GM23338 (cell line): Measurements from ENCODE around the gene THUMPD3.

Experiments
- CREB1 ChIP-seq: fragments of 250-450 bp; sonication (Bioruptor Pico); IDR thresholded peaks from 2 replicates; pipeline ENCODE4 v1.5.0; 2020; ENCODE audit warnings: low read depth, mild to moderate bottlenecking, moderate library complexity
- ETS1 ChIP-seq: IDR thresholded peaks from 2 replicates; pipeline ENCODE4 v1.6.1; 2016; ENCODE audit warnings: antibody characterized with exemption
- EZH2 ChIP-seq: fragments of 200-600 bp; sonication (generic); IDR thresholded peaks from one replicate; pipeline ENCODE4 v1.8.0; 2017; ENCODE audit warnings: antibody characterized with exemption, mild to moderate bottlenecking, low read depth; ENCODE audit not compliant: unreplicated experiment
- EZH2phosphoT487 ChIP-seq: fragments of 200-600 bp; sonication (generic); IDR thresholded peaks from one replicate; pipeline ENCODE4 v1.8.1; 2018; ENCODE audit warnings: antibody characterized with exemption; ENCODE audit not compliant: unreplicated experiment
- JUNB ChIP-seq: IDR thresholded peaks from one replicate; pipeline ENCODE4 v1.6.1; 2016; ENCODE audit warnings: antibody characterized with exemption; ENCODE audit not compliant: unreplicated experiment
- NANOG ChIP-seq: IDR thresholded peaks from 2 replicates; pipeline ENCODE4 v1.6.1; 2016; ENCODE audit warnings: antibody characterized with exemption, borderline replicate concordance
- POLR2AphosphoS5 ChIP-seq: IDR thresholded peaks from 2 replicates; pipeline ENCODE4 v1.6.1; 2016; ENCODE audit warnings: antibody characterized with exemption, low read depth
- STAT1 ChIP-seq: IDR thresholded peaks from one replicate; pipeline ENCODE4 v1.6.1; 2016; ENCODE audit warnings: antibody characterized with exemption; ENCODE audit not compliant: unreplicated experiment
- ZNF114 ChIP-seq: fragments of 250-450 bp; sonication (Bioruptor Pico); IDR thresholded peaks from 2 replicates; pipeline ENCODE4 v1.5.0; 2020; ENCODE audit warnings: mild to moderate bottlenecking, moderate library complexity
- ZNF331 ChIP-seq: fragments of 250-450 bp; sonication (Bioruptor Pico); IDR thresholded peaks from 2 replicates; pipeline ENCODE4 v1.5.0; 2020; ENCODE audit warnings: low read depth, mild to moderate bottlenecking, moderate library complexity
- TF ChIP-seq, protein P1 (sequence below), 2 experiments: fragments of 200-600 bp in 1 of 2; sonication (generic) in 1 of 2; conservative IDR thresholded peaks; 2 replicates each; pipeline versions ENCODE4 v1.5.1 to v1.6.1; 2016 to 2017; ENCODE audit warnings: antibody characterized with exemption in 2 of 2, low read depth in 2 of 2, mild to moderate bottlenecking in 2 of 2, moderate library complexity in 1 of 2
- TF ChIP-seq, protein P2 (sequence below): IDR thresholded peaks from one replicate; pipeline ENCODE4 v1.6.1; 2018; ENCODE audit warnings: antibody characterized with exemption; ENCODE audit not compliant: unreplicated experiment

GRCh38 chr3:9404680-9405079 is 41.8 kb downstream of the THUMPD3 start:
- TF ChIP-seq POLR2AphosphoS5 (no peak), EZH2phosphoT487 (no peak), EZH2 (no peak), JUNB (no peak), CREB1 (CRISPR knock-in tag) (no peak), ZNF114 (CRISPR knock-in tag) (no peak), ETS1 (no peak), STAT1 (no peak), NANOG (no peak), ZNF331 (CRISPR knock-in tag) (no peak)
- TF ChIP-seq, protein P1, sequence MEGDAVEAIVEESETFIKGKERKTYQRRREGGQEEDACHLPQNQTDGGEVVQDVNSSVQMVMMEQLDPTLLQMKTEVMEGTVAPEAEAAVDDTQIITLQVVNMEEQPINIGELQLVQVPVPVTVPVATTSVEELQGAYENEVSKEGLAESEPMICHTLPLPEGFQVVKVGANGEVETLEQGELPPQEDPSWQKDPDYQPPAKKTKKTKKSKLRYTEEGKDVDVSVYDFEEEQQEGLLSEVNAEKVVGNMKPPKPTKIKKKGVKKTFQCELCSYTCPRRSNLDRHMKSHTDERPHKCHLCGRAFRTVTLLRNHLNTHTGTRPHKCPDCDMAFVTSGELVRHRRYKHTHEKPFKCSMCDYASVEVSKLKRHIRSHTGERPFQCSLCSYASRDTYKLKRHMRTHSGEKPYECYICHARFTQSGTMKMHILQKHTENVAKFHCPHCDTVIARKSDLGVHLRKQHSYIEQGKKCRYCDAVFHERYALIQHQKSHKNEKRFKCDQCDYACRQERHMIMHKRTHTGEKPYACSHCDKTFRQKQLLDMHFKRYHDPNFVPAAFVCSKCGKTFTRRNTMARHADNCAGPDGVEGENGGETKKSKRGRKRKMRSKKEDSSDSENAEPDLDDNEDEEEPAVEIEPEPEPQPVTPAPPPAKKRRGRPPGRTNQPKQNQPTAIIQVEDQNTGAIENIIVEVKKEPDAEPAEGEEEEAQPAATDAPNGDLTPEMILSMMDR (conservative IDR thresholded peaks at IDR 0.05; ENCODE audit: low read depth in 2 of 2), result 0 out of 4 replicates have a peak, but pooled peaks of 1 of the 2 experiments have one; percentile 17
- TF ChIP-seq, protein P2, sequence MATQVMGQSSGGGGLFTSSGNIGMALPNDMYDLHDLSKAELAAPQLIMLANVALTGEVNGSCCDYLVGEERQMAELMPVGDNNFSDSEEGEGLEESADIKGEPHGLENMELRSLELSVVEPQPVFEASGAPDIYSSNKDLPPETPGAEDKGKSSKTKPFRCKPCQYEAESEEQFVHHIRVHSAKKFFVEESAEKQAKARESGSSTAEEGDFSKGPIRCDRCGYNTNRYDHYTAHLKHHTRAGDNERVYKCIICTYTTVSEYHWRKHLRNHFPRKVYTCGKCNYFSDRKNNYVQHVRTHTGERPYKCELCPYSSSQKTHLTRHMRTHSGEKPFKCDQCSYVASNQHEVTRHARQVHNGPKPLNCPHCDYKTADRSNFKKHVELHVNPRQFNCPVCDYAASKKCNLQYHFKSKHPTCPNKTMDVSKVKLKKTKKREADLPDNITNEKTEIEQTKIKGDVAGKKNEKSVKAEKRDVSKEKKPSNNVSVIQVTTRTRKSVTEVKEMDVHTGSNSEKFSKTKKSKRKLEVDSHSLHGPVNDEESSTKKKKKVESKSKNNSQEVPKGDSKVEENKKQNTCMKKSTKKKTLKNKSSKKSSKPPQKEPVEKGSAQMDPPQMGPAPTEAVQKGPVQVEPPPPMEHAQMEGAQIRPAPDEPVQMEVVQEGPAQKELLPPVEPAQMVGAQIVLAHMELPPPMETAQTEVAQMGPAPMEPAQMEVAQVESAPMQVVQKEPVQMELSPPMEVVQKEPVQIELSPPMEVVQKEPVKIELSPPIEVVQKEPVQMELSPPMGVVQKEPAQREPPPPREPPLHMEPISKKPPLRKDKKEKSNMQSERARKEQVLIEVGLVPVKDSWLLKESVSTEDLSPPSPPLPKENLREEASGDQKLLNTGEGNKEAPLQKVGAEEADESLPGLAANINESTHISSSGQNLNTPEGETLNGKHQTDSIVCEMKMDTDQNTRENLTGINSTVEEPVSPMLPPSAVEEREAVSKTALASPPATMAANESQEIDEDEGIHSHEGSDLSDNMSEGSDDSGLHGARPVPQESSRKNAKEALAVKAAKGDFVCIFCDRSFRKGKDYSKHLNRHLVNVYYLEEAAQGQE, result no peak
